Measurements from ENCODE around the gene DLEC1.
"Not testable (repeated sequence)": the region's sequence is repeated elsewhere in the genome, so short reads cannot be mapped to it uniquely, and the experiment has no call there.

DLEC1 gene

GRCh38 chr3:38018296-38019266, 20.4 kb upstream of the DLEC1 start:
- in situ Hi-C loops (cut with MboI; ENCODE audit: low sequenced_read_pairs), result no loop called here

- in situ Hi-C loops (cut with MboI; ENCODE audit: low sequenced_read_pairs), result no loop called here
Measured at GRCh38 chr3:38019658-38020341, 19.2 kb upstream of the DLEC1 start.

GRCh38 chr3:38020342-38020726, 18.7 kb upstream of the DLEC1 start:
- in situ Hi-C loops (cut with MboI; ENCODE audit: low sequenced_read_pairs), result no loop called here

GRCh38 chr3:38021196-38021595, 17.8 kb upstream of the DLEC1 start:
- in situ Hi-C loops (cut with MboI; ENCODE audit: low sequenced_read_pairs), result no loop called here

- in situ Hi-C loops (cut with MboI; ENCODE audit: low sequenced_read_pairs), result no loop called here
Measured at GRCh38 chr3:38022301-38022700, 16.7 kb upstream of the DLEC1 start.

- in situ Hi-C loops (cut with MboI; ENCODE audit: low sequenced_read_pairs), result no loop called here
Measured at GRCh38 chr3:38022896-38023709, 15.9 kb upstream of the DLEC1 start.

GRCh38 chr3:38026856-38027255, 12.2 kb upstream of the DLEC1 start:
- in situ Hi-C loops (cut with MboI; ENCODE audit: low sequenced_read_pairs), result no loop called here

- in situ Hi-C loops (cut with MboI; ENCODE audit: low sequenced_read_pairs), result no loop called here
Measured at GRCh38 chr3:38027466-38028465, 11.2 kb upstream of the DLEC1 start.

GRCh38 chr3:38028621-38029361, 10.2 kb upstream of the DLEC1 start:
- in situ Hi-C loops (cut with MboI; ENCODE audit: low sequenced_read_pairs), result no loop called here

GRCh38 chr3:38029400-38030125, 9.4 kb upstream of the DLEC1 start, which contains the start of gene PLCD1:
Gene PLCD1 (minus strand): TSS chr3:38029642. CDS start chr3:38029539, 103 bp downstream.
- in situ Hi-C loops (cut with MboI; ENCODE audit: low sequenced_read_pairs), result no loop called here

- in situ Hi-C loops (cut with MboI; ENCODE audit: low sequenced_read_pairs), result no loop called here
Measured at GRCh38 chr3:38030126-38031021, 8.6 kb upstream of the DLEC1 start.

GRCh38 chr3:38031022-38031994, 7.7 kb upstream of the DLEC1 start:
- in situ Hi-C loops (cut with MboI; ENCODE audit: low sequenced_read_pairs), result no loop called here

GRCh38 chr3:38032328-38032865, 6.6 kb upstream of the DLEC1 start:
- in situ Hi-C loops (cut with MboI; ENCODE audit: low sequenced_read_pairs), result no loop called here

- in situ Hi-C loops (cut with MboI; ENCODE audit: low sequenced_read_pairs), result not testable (repeated sequence)
Measured at GRCh38 chr3:38033586-38033985, 5.4 kb upstream of the DLEC1 start.

GRCh38 chr3:38034335-38034734, 4.7 kb upstream of the DLEC1 start:
- in situ Hi-C loops (cut with MboI; ENCODE audit: low sequenced_read_pairs), result not testable (repeated sequence)

- in situ Hi-C loops (cut with MboI; ENCODE audit: low sequenced_read_pairs), result no loop called here
Measured at GRCh38 chr3:38036286-38036685, 2.7 kb upstream of the DLEC1 start.

Measured in HL-60/S4 (cell line).